PC-3 (cell line): ENCODE measurements around the gene TMX3.

Source experiments
- EZH2 ChIP-seq: fragments of 300-600 bp; sonication (generic); IDR thresholded peaks from one replicate; pipeline ENCODE4 v1.6.1; 2017; ENCODE audit warnings: antibody characterized with exemption, mild to moderate bottlenecking, low read length; ENCODE audit not compliant: unreplicated experiment
- EZH2phosphoT487 ChIP-seq: fragments of 300-600 bp; sonication (generic); IDR thresholded peaks from 2 replicates; pipeline ENCODE4 v1.6.1; 2018; ENCODE audit warnings: mild to moderate bottlenecking, antibody characterized with exemption, low read length, borderline replicate concordance
- TF ChIP-seq, protein P1 (sequence below): fragments of 300-600 bp; sonication (generic); conservative IDR thresholded peaks from 2 replicates; pipeline ENCODE4 v1.5.1; 2017; ENCODE audit warnings: antibody characterized with exemption, low read depth, mild to moderate bottlenecking, low read length

- TF ChIP-seq, protein P1, sequence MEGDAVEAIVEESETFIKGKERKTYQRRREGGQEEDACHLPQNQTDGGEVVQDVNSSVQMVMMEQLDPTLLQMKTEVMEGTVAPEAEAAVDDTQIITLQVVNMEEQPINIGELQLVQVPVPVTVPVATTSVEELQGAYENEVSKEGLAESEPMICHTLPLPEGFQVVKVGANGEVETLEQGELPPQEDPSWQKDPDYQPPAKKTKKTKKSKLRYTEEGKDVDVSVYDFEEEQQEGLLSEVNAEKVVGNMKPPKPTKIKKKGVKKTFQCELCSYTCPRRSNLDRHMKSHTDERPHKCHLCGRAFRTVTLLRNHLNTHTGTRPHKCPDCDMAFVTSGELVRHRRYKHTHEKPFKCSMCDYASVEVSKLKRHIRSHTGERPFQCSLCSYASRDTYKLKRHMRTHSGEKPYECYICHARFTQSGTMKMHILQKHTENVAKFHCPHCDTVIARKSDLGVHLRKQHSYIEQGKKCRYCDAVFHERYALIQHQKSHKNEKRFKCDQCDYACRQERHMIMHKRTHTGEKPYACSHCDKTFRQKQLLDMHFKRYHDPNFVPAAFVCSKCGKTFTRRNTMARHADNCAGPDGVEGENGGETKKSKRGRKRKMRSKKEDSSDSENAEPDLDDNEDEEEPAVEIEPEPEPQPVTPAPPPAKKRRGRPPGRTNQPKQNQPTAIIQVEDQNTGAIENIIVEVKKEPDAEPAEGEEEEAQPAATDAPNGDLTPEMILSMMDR = no peak
- TF ChIP-seq EZH2 = no peak
- TF ChIP-seq EZH2phosphoT487 = no peak
Measured at GRCh38 chr18:68714712-68715496, at the start of gene TMX3.
